Measurements from ENCODE around the gene GARIN1A.
"Not testable (repeated sequence)": the region's sequence is repeated elsewhere in the genome, so short reads cannot be mapped to it uniquely, and the experiment has no call there.

GARIN1A gene

DNA sequence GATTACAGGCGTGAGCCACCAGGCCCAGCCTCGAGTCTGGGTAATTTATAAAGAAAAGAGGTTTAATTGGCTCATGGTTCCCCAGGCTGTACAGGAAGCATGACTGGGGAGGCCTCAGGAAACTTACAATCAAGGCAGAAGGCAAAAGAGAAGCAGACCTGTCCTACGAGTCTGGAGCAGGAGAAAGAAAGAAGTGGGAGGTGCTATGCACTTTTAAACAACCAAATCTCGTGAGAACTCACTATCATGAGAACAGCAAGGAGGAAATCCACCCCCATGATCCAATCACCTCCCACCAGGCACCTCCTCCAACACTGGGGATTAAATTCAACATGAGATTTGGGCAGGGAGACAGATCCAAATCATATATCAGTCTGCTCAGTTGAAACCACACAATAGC lies 11.6 kb downstream of the GARIN1A start:
- DNase-seq (ENCODE audit: low spot score) = not testable (repeated sequence)

DNA sequence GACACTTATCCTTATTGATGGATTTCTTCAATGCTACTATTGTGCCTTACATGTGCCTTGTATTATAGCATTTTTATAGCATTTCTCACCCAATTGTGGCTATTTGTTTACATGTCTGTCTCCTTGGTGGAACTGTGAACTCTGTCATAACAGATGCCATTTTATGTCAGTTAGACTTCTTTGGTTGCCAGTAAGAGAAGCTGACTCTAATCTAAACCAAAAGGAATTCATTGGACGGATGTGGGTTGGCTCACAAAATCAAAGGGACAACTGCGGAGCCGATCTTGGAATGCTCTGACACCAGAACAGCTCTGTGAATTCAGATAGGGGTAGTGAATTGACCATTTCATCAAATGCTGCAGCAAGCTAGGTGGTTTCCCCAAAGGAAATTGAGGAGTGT lies 15.0 kb downstream of the GARIN1A start:
- no peak for DNase-seq (ENCODE audit: low spot score)

GRCh38 chr7:128688492-128688891 lies 16.4 kb downstream of the GARIN1A start:
- DNase-seq (ENCODE audit: low spot score) = no peak

DNA sequence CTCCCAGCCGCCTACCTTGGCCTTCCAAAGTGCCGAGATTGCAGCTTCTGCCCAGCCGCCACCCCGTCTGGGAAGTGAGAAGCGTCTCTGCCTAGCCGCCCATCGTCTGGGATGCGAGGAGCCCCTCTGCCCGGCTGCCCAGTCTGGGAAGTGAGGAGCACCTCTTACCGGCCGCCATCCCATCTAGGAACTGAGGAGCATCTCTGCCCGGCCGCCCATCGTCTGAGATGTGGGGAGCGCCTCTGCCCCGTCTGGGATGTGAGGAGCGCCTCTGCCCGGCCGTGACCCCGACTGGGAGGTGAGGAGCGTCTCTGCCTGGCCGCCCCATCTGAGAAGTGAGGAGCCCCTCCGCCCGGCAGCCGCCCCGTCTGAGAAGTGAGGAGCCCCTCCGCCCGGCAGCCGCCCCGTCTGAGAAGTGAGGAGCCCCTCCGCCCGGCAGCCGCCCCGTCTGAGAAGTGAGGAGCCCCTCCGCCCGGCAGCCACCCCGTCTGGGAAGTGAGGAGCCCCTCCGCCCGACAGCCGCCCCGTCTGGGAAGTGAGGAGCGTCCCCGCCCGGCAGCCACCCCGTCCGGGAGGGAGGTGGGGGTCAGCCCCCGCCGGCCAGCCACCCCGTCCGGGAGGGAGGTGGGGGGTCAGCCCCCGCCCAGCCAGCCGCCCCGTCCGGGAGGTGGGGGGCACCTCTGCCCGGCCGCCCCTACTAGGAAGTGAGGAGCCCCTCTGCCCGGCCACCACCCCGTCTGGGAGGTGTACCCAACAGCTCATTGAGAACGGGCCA lies 17.3 kb downstream of the GARIN1A start:
- DNase-seq (ENCODE audit: low spot score) = not testable (repeated sequence)

- DNase-seq (ENCODE audit: low spot score) = no peak
Measured at GRCh38 chr7:128691227-128691626, 19.1 kb downstream of the GARIN1A start.

DNA sequence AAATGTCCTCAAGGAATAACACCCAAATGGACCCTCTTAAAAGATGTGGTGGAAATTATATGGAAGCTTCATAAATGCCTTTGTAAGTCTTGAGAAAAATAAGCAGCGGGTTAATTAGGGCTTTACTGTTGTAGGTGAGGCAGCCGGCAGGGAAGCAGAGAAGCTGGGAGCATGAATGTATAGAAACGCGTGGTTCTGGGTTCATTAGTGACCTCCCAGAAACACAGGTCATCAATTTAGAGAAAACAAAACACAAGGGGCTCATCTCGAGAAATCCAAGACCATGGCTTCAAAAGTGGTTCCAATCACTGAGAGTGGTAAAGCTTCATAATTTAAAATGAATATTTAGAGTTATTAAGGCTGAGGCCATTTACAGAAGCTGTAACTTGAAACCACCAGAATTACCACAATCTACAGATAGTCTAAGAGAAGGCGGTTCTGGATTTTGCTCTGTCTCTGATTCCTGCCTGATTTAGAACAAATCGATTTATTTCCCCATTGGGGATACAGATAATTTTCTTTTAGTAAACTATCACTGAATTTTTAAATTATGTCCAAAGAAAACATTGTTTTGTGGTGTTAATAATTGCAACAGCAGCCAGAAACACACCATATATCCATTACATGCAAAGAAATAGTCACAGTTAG lies 20.7 kb downstream of the GARIN1A start:
- no peak for DNase-seq (ENCODE audit: low spot score)

DNA sequence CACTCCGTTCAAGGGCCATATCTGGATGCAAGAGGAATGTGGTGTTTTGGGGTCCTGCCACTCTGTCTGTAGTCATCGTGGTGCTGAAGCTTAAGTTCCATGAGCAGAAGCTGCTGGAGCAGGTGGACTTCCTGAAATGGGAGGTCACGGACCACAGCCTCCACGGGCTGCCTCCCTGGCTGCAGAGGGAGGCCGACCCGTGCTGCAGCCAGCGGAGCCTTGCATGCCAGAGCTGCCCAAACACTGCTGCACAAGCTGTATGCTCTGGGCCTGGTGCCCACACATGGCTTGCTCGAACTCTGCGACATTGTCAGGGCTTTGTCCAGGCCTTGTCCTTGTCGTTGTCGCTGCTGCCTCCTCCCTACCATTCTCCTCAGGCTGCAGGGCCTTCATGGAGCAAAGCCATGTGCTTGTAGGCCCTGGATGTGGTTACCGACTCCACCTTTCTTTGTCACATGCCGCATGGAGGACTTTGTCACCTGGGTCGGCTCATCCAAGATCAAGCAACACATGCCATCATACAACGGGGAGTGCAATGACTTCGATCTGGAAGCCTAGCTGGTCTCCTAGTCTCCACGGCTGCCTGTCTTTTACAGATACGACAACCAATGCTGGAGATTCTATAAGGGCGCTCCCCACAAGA lies 21.4 kb downstream of the GARIN1A start:
- no peak for DNase-seq (ENCODE audit: low spot score)

DNA sequence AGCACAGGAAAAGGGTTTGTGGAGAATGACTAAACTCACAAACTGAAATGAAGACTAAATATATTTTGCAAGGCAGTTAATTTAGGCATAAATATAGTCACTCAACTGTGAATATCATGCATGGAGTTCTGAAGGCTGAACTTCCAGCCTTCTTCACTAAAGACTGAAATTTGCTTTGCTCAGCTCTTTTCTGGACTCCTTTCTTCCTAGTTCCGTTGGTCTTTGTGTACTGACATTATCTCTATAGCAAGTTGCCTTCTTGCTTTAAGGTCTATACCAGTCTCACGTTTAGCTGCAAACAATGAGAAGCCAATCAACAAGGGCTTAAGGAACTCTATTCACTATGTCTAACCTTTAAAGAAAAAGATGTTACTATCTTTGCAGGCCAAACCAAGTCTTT lies 22.6 kb downstream of the GARIN1A start:
- DNase-seq (ENCODE audit: low spot score) = no peak

DNA sequence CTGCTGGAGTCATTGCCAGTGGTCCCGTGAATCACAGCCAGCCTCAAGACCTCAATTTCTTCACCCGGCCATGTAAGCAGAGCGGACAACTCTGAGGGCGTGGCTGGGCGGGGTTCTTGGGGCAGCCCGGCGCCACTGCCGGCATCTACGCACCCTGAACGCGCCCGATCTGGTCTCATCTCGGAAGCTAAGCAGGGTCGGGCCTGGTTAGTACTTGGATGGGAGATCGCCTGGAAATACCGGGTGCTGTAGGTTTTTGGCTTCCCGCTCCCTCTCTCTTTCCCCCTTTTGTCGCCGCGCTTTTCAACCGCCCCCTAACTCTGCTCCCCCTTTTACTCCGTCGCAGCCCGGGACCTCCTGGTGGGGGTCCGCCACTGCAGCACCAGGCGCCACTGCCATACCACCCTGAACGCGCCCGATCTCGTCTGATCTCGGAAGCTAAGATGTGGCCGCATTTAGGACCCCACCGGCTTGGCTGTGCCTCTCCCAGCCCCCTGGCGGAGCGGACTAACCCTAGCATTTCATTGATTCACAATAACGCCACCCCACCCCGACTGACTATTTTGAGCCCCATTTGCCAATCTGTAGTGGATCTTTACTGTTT lies 25.3 kb downstream of the GARIN1A start:
- no peak for DNase-seq (ENCODE audit: low spot score)

DNA sequence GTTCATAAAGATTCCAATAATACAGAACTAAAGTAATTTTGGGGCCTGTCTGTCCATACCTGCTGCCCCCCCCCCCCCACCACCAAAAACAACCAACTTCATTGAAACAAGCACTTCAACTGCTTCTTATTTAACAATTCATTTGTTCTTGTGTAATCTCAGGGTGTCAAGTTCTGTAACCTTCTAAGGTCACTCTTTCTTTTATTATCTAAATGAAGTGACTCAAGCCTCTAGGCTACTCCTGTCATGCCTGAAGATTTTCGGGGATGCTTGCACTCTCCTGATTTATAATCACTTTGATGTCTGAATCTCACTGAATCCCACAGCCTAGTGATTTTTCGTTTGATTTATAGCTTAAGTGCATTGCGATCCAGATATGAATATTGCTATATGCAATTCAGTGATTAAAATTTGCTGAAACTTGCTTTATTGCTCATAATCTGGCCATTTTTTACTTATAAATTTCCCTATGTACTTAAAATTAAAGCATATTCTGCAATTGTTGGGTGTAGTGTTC lies 27.2 kb downstream of the GARIN1A start:
- no peak for DNase-seq (ENCODE audit: low spot score)

DNA sequence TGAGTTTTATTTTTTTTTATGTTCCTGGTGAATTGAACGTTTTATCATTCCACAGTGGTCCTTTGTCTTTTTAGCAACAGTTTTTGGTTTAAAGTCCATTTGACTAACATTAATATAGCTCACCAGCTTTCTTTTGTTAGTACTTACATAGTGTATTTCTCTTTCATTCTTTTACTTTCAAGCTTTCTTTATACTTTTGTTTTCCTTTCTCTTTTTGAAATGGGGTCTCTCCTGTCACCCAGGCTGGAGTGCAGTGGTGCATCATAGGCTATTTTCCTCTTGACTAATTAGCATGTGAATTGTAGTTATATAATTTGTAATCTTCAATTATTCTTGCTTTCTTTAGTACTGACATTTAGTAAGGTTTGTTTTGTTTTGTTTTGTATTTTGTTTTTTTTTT lies 27.8 kb downstream of the GARIN1A start:
- no peak for DNase-seq (ENCODE audit: low spot score)

GRCh38 chr7:128701062-128701785 lies 29.1 kb downstream of the GARIN1A start:
- DNase-seq (ENCODE audit: low spot score) = no peak

- no peak for DNase-seq (ENCODE audit: low spot score)
Measured at GRCh38 chr7:128703609-128704241, 31.6 kb downstream of the GARIN1A start.

DNA sequence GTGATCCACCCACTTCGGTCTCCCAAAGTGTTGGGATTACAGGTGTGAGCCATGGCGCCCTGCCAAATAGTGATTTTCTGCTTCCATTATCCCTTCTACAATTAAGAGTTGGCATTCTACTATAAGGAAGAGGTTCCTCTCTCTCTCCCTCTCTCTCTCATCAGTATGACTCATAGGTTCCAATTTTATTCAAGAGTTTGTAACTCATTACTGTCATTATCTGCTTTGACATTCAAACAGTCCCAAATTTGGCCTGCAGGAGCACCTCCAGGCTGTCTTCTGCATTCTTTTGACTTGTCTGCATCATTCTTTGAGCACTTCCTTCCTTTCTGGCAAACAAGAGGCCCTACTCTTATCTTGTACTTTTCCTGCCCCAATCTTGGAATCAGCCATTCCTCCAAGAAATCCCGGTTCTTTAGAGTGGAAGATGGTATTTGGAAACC lies 33.8 kb downstream of the GARIN1A start:
- no peak for DNase-seq (ENCODE audit: low spot score)

GRCh38 chr7:128707752-128708151 lies 35.7 kb downstream of the GARIN1A start:
- no peak for DNase-seq (ENCODE audit: low spot score)

DNA sequence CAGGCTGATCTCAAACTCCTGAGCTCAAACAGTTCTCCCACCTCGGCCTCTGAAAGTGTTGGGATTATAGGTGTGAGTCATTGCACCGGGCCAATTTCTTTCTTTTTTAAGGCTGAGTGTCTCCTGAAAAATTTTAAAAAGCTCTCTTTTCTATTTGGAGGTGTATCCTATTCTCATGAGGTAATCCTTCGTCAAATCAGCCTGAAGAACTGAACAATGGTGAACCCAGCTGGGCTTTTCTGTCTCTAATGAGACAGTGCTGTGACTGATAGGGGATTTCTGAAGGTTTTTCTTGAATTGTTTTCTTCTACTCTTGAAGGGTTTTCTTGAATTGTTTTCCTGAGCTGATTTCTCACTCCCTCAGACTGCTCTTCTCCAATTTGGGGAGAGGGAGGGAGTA lies 36.1 kb downstream of the GARIN1A start:
- no peak for DNase-seq (ENCODE audit: low spot score)

DNA sequence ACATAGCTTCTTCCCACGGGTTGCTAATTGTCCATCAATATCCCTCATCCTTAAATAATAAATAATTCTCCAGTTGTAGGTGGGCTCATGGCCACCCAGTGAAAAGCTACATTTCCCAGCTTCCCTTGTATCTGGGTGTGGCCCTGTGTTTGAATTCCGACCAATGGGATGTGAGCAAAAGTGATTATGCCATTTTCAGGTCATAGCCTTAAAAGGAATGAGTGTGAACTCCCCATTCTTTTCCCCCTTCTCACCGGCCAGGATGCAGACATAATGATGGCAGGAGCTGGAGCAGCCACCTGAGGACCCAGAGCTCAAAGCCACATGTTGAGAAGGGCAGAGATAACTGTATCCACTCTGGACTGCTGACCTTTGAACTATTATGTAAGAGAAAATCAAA lies 36.7 kb downstream of the GARIN1A start:
- DNase-seq (ENCODE audit: low spot score) = no peak

DNA sequence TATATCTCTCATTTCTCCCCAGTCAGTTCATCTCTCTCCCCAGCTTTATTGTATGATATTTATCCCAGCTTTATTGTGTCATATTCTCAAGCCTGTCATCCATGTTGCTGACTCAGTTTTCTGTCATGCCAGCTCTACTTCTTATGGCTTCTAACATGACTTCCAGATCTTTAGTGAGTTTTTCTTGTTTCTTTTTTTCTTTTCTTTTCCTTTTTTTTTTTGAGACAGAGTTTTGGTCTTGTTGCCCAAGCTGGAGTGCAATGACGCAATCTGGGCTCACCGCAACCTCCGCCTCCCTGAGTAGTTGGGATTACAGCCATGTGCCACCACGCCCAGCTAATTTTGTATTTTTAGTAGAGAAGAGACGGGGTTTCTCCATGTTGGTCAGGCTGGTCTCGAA lies 38.4 kb downstream of the GARIN1A start:
- DNase-seq (ENCODE audit: low spot score) = no peak

GRCh38 chr7:128713794-128714193 lies 41.7 kb downstream of the GARIN1A start:
- no peak for DNase-seq (ENCODE audit: low spot score)

- DNase-seq (ENCODE audit: low spot score) = no peak
Measured at GRCh38 chr7:128714701-128715495, 42.8 kb downstream of the GARIN1A start.

Data from cerebellar cortex (tissue), 1 donor.